ENCODE results near the gene PIBF1.

- TF ChIP-seq EZH2 (IDR thresholded peaks at IDR 0.05; ENCODE audit: low read length, missing control alignments) = no peak
- no peak for TF ChIP-seq CTCF (conservative IDR thresholded peaks at IDR 0.05 in 1 of 2, IDR thresholded peaks at IDR 0.05 in 1 of 2; ENCODE audit: low read depth in 1 of 2, low read length in 2 of 2)
Measured at GRCh38 chr13:73062468-73062867, 280.5 kb downstream of the PIBF1 start.

Measured in fibroblast of lung (primary cell).